Right lobe of liver (tissue), 6 donors: ENCODE data around the gene MPV17. TPM values are rescaled to one million over a fixed set of nuclear protein-coding genes. Genes with fewer than 3 reads are reported as not detected.

ENCODE experiments used
- ATAC-seq, 4 donors: fragments of 200-7000 bp; cut with Tn5 transposase; one replicate each; pipeline ENCODE4 v1.9.1; 2020; ENCODE audit warnings: mild to moderate bottlenecking in 4 of 4, moderate library complexity in 4 of 4
- DNase-seq, 3 donors: peaks; one replicate each; pipeline ENCODE4 v3.0.0-alpha.2; 2020
- H3K27ac ChIP-seq, 3 donors: fragments of 200-600 bp; one replicate each; pipeline ENCODE4 v1.8.0; 2022
- H3K27me3 ChIP-seq, 2 donors: fragments of 200-600 bp; one replicate each; pipeline ENCODE4 v1.8.0; 2022
- H3K36me3 ChIP-seq, 4 donors: fragments of 200-600 bp; sonication (generic) in 1 of 4; one replicate each; pipeline versions ENCODE4 v1.5.1 to v1.8.0; 2017 to 2022; ENCODE audit warnings: control low read depth in 1 of 4
- H3K4me1 ChIP-seq, 4 donors: fragments of 200-600 bp; sonication (generic) in 1 of 4; one replicate each; pipeline versions ENCODE4 v1.5.1 to v1.8.0; 2017 to 2022; ENCODE audit warnings: control low read depth in 1 of 4
- H3K4me3 ChIP-seq, 3 donors: fragments of 200-600 bp; one replicate each; pipeline ENCODE4 v1.8.0; 2022
- H3K9me3 ChIP-seq, 4 donors: fragments of 200-600 bp; sonication (generic) in 1 of 4; one replicate each; pipeline versions ENCODE4 v1.5.1 to v1.8.0; 2017 to 2022; ENCODE audit warnings: control low read depth in 1 of 4
- CTCF ChIP-seq, 4 donors: fragments of 200-600 bp in 3 of 4; fragments of 450-650 bp in 1 of 4; IDR thresholded peaks; one replicate each; pipeline versions ENCODE4 v1.5.1 to v1.8.0; 2016 to 2022; ENCODE audit warnings: antibody characterized with exemption in 4 of 4, mild to moderate bottlenecking in 2 of 4
- POLR2A ChIP-seq: fragments of 450-650 bp; IDR thresholded peaks from one replicate; pipeline ENCODE4 v1.6.1; 2017; ENCODE audit warnings: antibody characterized with exemption, mild to moderate bottlenecking
- WGBS: methylation state at CpG from one replicate; pipeline ENCODE4 v1.1.6; 2018; ENCODE audit warnings: low coverage, low lambda C conversion rate; ENCODE audit not compliant: insufficient coverage; ENCODE audit errors: missing lambda C conversion rate; 5-methylcytosine and 5-hydroxymethylcytosine counted together
- intact Hi-C, 2 donors: fragments of 100-400 bp; cut with DNase I; formaldehyde crosslinking; loops; one replicate each; pipeline versions ENCODE4 v1.11.2 to v1.14.1; 2022
- total RNA-seq, 6 experiments: library from RNA; depleted of rRNA in 2 of 6; stranded (reverse); fragments of >200 nt in 2 of 6; fragmentation: NEBNext Ultra II Directional in 3 of 6; extraction: Animal tissue kit (Norgen Biotek cat#: 25700) in 3 of 6; gene quantifications; one replicate each; pipeline versions ENCODE4 v1.1.0 to v1.2.4, GENCODE V29; 2016 to 2023
- donor health status: DM: no; HTN: yes; CAD: no.
- donor health status: DM: no; HTN: no; CAD: no.
- donor health status: DM: no; HTN: no; CAD: no.
- donor health status: DM: no; HTN: yes; CAD: no.
- donor health status: DM: no; HTN: yes; CAD: no.

The MPV17 gene
- total RNA-seq, 6 experiments from 2014 or later: 17.2 to 82.3 (median 30.4) TPM

GRCh38 chr2:27281855-27282559 lies 40.9 kb downstream of the MPV17 start, which contains the start of gene TRIM54:
TSS of gene TRIM54 (plus strand) at chr2:27282429. CDS start at chr2:27282732, 303 bp downstream.
- peak in 1 of 4 donors; percentile 15 for ATAC-seq
- no peaks in the 10 kb centered on the region for H3K36me3 ChIP-seq
- no peak within 1 kb of the TSS for H3K4me3 ChIP-seq
- no peak within 1 kb of the TSS for H3K27ac ChIP-seq
- intact Hi-C loops: no loop called here
- no peaks in the 10 kb centered on the region for H3K9me3 ChIP-seq
- DNase-seq: no peak
- no peaks in the 10 kb centered on the region for H3K4me1 ChIP-seq
- 64% methylated on average over 4 of the region's 5 CpGs for WGBS
- no peak for TF ChIP-seq POLR2A
- no peak for TF ChIP-seq CTCF (IDR thresholded peaks at IDR 0.05)
- no peaks in the 10 kb centered on the region for H3K27me3 ChIP-seq

- intact Hi-C loops: no loop called here
- Histone ChIP-seq H3K36me3 (no peaks in the 10 kb centered on the region), H3K27ac (no peak overlapping the region), H3K9me3 (no peaks in the 10 kb centered on the region), H3K27me3 (no peaks in the 10 kb centered on the region), H3K4me3 (no peak overlapping the region), H3K4me1 (no peaks in the 10 kb centered on the region)
- TF ChIP-seq POLR2A (no peak), CTCF (IDR thresholded peaks at IDR 0.05) (no peak)
- DNase-seq (no peak), ATAC-seq (no peak)
- WGBS: 49% methylated on average over 3 of the region's 3 CpGs
Measured at GRCh38 chr2:27281442-27281841, 41.5 kb downstream of the MPV17 start.

GRCh38 chr2:27280826-27281225 lies 42.1 kb downstream of the MPV17 start:
- Histone ChIP-seq H3K9me3 (no peaks in the 10 kb centered on the region), H3K27me3 (no peaks in the 10 kb centered on the region), H3K27ac (no peak overlapping the region), H3K4me3 (no peak overlapping the region), H3K36me3 (no peaks in the 10 kb centered on the region), H3K4me1 (no peaks in the 10 kb centered on the region)
- intact Hi-C loops: no loop called here
- no peak for TF ChIP-seq CTCF (IDR thresholded peaks at IDR 0.05)
- TF ChIP-seq POLR2A: no peak
- DNase-seq (no peak), ATAC-seq (no peak)
- WGBS: 66% methylated on average over 3 of the region's 3 CpGs

GRCh38 chr2:27278010-27278409 lies 44.9 kb downstream of the MPV17 start:
- ATAC-seq: no peak
- Histone ChIP-seq H3K27me3 (no peaks in the 10 kb centered on the region), H3K9me3 (no peaks in the 10 kb centered on the region), H3K4me3 (no peak overlapping the region), H3K27ac (no peak overlapping the region), H3K4me1 (no peaks in the 10 kb centered on the region), H3K36me3 (no peaks in the 10 kb centered on the region)
- DNase-seq: no peak
- intact Hi-C loops: loop anchor here (10.0 kb wide), 2 partner anchors 143 to 183 kb away; partner anchors contain the start of genes PREB (in 1 of the 2) and PRR30 (in 1 of the 2)
- TF ChIP-seq CTCF (IDR thresholded peaks at IDR 0.05) (no peak), POLR2A (no peak)
- WGBS: 78% methylated on average over 1 of the region's 1 CpG
